Mononuclear cell (primary cell): ENCODE measurements around the gene ERI3. TPM values are rescaled to one million over a fixed set of nuclear protein-coding genes. Genes with fewer than 3 reads are reported as not detected.

ENCODE experiments used
- H3K27me3 ChIP-seq: 2 replicates; pipeline ENCODE4 v1.6.0; 2011; ENCODE audit warnings: low read length, control low read depth; ENCODE audit not compliant: insufficient read depth
- H3K4me1 ChIP-seq: 2 replicates; pipeline ENCODE4 v1.5.1; 2011; ENCODE audit warnings: mild to moderate bottlenecking, low read length, control low read depth; ENCODE audit not compliant: insufficient read depth
- H3K4me3 ChIP-seq: 2 replicates; pipeline ENCODE4 v1.5.1; 2011; ENCODE audit warnings: mild to moderate bottlenecking, low read length, moderate library complexity
- H3K9me3 ChIP-seq: 2 replicates; pipeline ENCODE4 v1.5.1; 2011; ENCODE audit warnings: low read depth, mild to moderate bottlenecking, control low read depth, low read length
- total RNA-seq: library from RNA; depleted of rRNA; stranded (reverse); fragments of >200 nt; gene quantifications from one replicate; pipeline ENCODE4 v1.2.3, GENCODE V29; 2012

ERI3 gene
- total RNA-seq, 1 donor, result 11.3 TPM

DNA sequence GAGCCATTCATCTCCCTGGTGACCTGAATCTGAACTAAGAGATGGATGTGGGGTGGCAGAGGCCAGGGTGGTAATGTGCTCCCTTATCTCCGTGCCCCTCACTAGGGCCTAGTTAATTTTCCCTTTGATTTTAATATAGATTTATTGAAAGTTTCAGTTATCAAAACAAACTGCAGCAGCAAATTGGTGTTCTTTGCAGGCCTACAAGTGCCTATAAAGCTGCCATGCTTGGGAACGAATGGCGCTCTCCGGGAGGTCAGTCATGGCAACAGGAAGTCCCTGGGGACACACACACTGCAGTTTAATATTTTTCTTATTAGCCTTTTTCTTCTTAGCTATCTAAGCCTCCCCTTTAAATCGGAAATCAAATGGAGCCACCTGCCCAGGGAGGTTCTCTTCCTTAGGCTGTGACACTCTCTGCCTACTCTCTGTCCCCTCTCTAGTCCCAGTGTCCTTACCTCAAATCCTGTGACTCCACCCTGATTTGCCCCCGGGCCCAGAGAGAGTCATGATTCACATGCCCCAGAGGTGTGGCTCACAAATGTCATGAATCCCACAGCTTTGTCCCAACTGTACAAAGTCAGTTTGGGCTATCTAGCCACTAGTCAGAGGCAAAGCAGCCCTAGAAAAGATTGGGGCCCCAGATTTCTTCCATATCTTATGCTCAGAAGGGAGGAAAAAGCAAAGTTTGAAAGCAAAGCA, 4.3 kb upstream of the ERI3 start:
- H3K4me3 ChIP-seq, result no peak overlapping the region
- H3K9me3 ChIP-seq, result no peaks in the 10 kb centered on the region
- H3K27me3 ChIP-seq, result no peaks in the 10 kb centered on the region
- H3K4me1 ChIP-seq, result peaks cover 10% of the 10 kb centered on the region

- Histone ChIP-seq H3K4me3 (no peak overlapping the region), H3K4me1 (peaks cover 21% of the 10 kb centered on the region), H3K27me3 (no peaks in the 10 kb centered on the region), H3K9me3 (no peaks in the 10 kb centered on the region)
Observed at GRCh38 chr1:44357710-44358109, 2.7 kb upstream of the ERI3 start.

GRCh38 chr1:44355582-44356305, 687 bp upstream of the ERI3 start:
- H3K4me3 ChIP-seq, result peak overlapping the region; percentile 70
- H3K9me3 ChIP-seq, result no peaks in the 10 kb centered on the region
- H3K27me3 ChIP-seq, result no peaks in the 10 kb centered on the region
- peaks cover 21% of the 10 kb centered on the region for H3K4me1 ChIP-seq

DNA sequence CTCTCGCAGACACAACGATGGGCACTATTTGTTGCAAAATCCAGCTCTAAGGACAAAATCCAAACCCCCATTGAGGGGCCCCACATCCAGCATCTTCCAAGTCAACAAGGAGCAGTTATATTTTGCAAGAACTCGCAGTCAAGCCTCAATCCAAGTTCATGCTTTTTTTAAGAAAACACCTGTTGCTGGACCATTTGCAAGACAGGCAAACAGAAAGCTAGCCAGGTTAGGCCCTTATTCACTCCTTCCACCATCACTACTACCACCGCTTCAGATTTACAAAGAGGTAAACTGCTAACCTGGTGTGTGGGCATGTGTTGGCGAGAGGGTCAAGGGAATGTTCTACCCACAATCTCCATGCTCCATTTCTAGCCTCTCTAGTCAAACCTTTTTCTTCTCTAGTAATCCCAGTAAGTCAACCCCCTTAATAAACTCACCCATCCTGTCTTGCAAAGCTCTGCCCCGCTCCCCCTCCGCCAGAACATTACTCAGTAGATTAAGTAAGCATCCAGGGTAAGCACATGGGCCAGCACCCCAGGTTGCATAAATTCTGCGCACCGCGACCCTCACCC, 703 bp downstream of the ERI3 start:
- H3K27me3 ChIP-seq, result no peaks in the 10 kb centered on the region
- H3K4me1 ChIP-seq, result peaks cover 21% of the 10 kb centered on the region
- H3K4me3 ChIP-seq, result peak overlapping the region; percentile 70
- no peaks in the 10 kb centered on the region for H3K9me3 ChIP-seq

- H3K9me3 ChIP-seq, result no peaks in the 10 kb centered on the region
- no peak overlapping the region for H3K4me3 ChIP-seq
- peaks cover 21% of the 10 kb centered on the region for H3K4me1 ChIP-seq
- no peaks in the 10 kb centered on the region for H3K27me3 ChIP-seq
Observed at GRCh38 chr1:44353604-44354003, 1.5 kb downstream of the ERI3 start.

DNA sequence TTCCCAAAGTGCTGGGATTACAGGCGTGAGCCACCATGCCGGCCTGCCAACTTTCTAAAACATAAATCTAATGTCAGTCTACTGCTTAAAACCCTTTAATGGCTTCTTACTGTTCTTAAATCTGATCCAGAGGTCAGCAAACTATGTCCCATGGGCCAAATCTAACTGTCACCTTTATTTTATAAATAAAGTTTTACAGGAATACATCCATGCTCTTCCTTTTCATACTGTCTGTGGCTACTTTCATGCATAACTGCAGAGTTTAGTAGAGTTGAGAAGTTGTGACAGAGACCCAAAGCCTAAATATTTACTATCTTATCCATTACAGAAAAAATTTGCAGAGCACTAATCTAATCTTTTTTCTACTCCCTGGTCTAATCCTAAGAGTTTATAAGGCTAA, 3.8 kb downstream of the ERI3 start:
- Histone ChIP-seq H3K9me3 (no peaks in the 10 kb centered on the region), H3K4me1 (peaks cover 21% of the 10 kb centered on the region), H3K27me3 (no peaks in the 10 kb centered on the region), H3K4me3 (no peak overlapping the region)

DNA sequence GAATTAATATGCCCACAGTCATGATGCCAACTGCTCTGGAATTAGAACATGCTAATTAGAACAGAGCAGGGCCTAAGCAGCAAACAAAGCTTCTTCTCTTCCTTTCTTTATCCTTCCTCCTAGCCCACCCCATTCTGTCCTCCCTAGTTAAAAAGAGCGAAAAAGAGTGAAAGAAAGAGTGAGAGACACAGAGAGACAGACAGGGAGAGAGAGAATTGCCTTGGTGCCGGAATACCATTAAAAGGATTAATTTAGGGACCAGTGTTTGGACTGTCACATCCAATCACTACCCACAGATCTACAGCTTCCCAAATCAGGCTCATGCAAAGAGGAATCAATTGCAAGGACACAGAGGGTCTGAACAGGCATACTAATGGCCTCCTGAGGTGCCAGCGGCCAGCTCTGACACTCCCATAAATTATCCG, 7.0 kb downstream of the ERI3 start:
- Histone ChIP-seq H3K9me3 (no peaks in the 10 kb centered on the region), H3K4me1 (no peaks in the 10 kb centered on the region), H3K4me3 (no peak overlapping the region), H3K27me3 (no peaks in the 10 kb centered on the region)

- Histone ChIP-seq H3K4me1 (no peaks in the 10 kb centered on the region), H3K4me3 (no peak overlapping the region), H3K9me3 (no peaks in the 10 kb centered on the region), H3K27me3 (no peaks in the 10 kb centered on the region)
Observed at GRCh38 chr1:44347280-44347679, 7.8 kb downstream of the ERI3 start.

DNA sequence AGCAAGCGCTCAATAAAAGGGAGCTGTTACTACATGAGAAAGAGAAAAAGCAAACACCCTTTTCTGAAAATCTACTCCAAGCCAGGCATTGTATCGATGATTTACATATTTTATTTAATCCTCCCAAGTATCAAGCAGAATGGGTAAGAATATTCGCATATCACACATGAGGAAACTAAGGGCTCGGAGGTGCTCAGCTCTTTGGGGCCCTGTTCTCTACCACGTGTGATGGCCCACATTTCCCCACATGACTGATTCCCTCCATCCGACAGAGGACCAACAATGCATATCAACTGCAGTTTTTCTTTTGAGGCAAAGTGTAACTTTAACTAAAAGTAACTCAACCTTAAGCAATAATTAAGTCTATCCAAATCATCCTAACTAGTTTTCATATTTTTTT, 8.2 kb downstream of the ERI3 start:
- no peaks in the 10 kb centered on the region for H3K9me3 ChIP-seq
- H3K4me1 ChIP-seq, result no peaks in the 10 kb centered on the region
- H3K27me3 ChIP-seq, result no peaks in the 10 kb centered on the region
- no peak overlapping the region for H3K4me3 ChIP-seq

GRCh38 chr1:44346184-44346583, 8.9 kb downstream of the ERI3 start:
- H3K27me3 ChIP-seq, result no peaks in the 10 kb centered on the region
- no peak overlapping the region for H3K4me3 ChIP-seq
- H3K4me1 ChIP-seq, result no peaks in the 10 kb centered on the region

GRCh38 chr1:44345187-44345775, 9.8 kb downstream of the ERI3 start:
- Histone ChIP-seq H3K4me3 (no peak overlapping the region), H3K4me1 (no peaks in the 10 kb centered on the region), H3K9me3 (no peaks in the 10 kb centered on the region), H3K27me3 (no peaks in the 10 kb centered on the region)

More at GRCh38 chr1:44346184-44346583, 8.9 kb downstream of the ERI3 start:
- H3K9me3 ChIP-seq, result no peaks in the 10 kb centered on the region

DNA sequence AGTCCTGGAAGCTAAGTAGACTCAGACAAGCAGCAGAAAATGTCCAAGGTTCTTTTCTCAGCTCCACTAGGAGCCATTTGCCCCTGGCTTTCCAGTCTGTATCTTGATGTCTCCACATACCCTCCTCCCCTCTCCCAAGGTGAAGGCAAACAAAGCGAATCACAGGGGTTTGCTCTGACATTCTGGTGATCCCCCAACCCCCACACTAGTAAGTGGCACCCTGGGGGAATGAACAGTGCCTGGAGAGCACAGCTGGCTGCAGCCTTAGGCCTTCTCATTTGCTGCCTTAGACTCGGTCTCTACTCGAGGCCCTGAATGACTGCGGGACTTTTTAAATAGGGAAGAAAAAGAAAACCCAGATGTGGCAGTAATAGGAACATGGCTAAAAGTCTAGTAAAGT, 15.3 kb downstream of the ERI3 start:
- H3K27me3 ChIP-seq, result no peaks in the 10 kb centered on the region
- H3K4me1 ChIP-seq, result no peaks in the 10 kb centered on the region
- no peak overlapping the region for H3K4me3 ChIP-seq
- no peaks in the 10 kb centered on the region for H3K9me3 ChIP-seq

- Histone ChIP-seq H3K4me3 (no peak overlapping the region), H3K9me3 (no peaks in the 10 kb centered on the region), H3K4me1 (no peaks in the 10 kb centered on the region), H3K27me3 (no peaks in the 10 kb centered on the region)
Observed at GRCh38 chr1:44338136-44338535, 16.9 kb downstream of the ERI3 start.

DNA sequence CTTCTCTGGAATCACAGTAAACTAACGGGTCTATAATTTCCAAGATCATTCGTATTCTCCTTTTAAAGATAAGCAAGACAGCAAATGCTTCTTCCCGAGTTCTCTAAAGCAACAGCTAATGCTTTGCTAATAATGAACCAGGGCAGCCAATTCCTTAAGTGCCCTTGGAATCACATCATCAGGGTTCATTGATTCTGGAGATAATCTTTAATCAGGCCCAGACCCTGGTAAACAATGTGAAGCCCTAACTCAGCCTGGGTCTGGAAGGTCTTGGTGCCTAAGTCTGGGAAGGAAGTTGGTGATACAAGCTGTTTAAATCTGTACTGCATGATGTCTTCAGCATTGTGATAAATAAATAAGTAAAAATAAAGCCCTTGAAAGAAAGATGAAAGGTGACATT, 18.4 kb downstream of the ERI3 start:
- H3K4me1 ChIP-seq, result no peaks in the 10 kb centered on the region

GRCh38 chr1:44334968-44335367, 20.1 kb downstream of the ERI3 start:
- H3K4me1 ChIP-seq, result no peaks in the 10 kb centered on the region
- no peaks in the 10 kb centered on the region for H3K27me3 ChIP-seq
- no peaks in the 10 kb centered on the region for H3K9me3 ChIP-seq
- no peak overlapping the region for H3K4me3 ChIP-seq

More for the DNA sequence above, 18.4 kb downstream of the ERI3 start:
- H3K9me3 ChIP-seq, result no peaks in the 10 kb centered on the region
- H3K4me3 ChIP-seq, result no peak overlapping the region
- H3K27me3 ChIP-seq, result no peaks in the 10 kb centered on the region
